ENCODE data around the gene PTPRQ. TPM values are rescaled to one million over a fixed set of nuclear protein-coding genes. Genes with fewer than 3 reads are reported as not detected.

Gene PTPRQ
- total RNA-seq, 1 donor from 2014 or later: not detected

GRCh38 chr12:80531646-80532045, 87.6 kb downstream of the PTPRQ start:
- Mint-ChIP-seq H3K4me1 (peaks cover 4% of the 10 kb centered on the region), H3K36me3 (ENCODE audit: low read depth) (no peaks in the 10 kb centered on the region), H3K27ac (ENCODE audit: unreplicated experiment) (no peak overlapping the region), H3K9me3 (no peaks in the 10 kb centered on the region), H3K4me3 (no peak overlapping the region), H3K27me3 (ENCODE audit: low read depth) (no peaks in the 10 kb centered on the region)
- no peak for TF ChIP-seq CTCF (conservative IDR thresholded peaks at IDR 0.05)
- DNase-seq (ENCODE audit: low read depth, low spot score): no peak

GRCh38 chr12:80539029-80539428, 95.0 kb downstream of the PTPRQ start:
- no peak for DNase-seq (ENCODE audit: low read depth, low spot score)
- Mint-ChIP-seq H3K4me3 (no peak overlapping the region), H3K27ac (ENCODE audit: unreplicated experiment) (no peak overlapping the region), H3K9me3 (no peaks in the 10 kb centered on the region), H3K36me3 (ENCODE audit: low read depth) (no peaks in the 10 kb centered on the region), H3K4me1 (no peaks in the 10 kb centered on the region), H3K27me3 (ENCODE audit: low read depth) (no peaks in the 10 kb centered on the region)
- TF ChIP-seq CTCF (conservative IDR thresholded peaks at IDR 0.05): no peak

GRCh38 chr12:80549298-80549697, 105.3 kb downstream of the PTPRQ start:
- no peak for DNase-seq (ENCODE audit: low read depth, low spot score)
- Mint-ChIP-seq H3K9me3 (no peaks in the 10 kb centered on the region), H3K27me3 (ENCODE audit: low read depth) (no peaks in the 10 kb centered on the region), H3K27ac (ENCODE audit: unreplicated experiment) (no peak overlapping the region), H3K36me3 (ENCODE audit: low read depth) (no peaks in the 10 kb centered on the region), H3K4me3 (no peak overlapping the region), H3K4me1 (no peaks in the 10 kb centered on the region)
- no peak for TF ChIP-seq CTCF (conservative IDR thresholded peaks at IDR 0.05)

- no peak for DNase-seq (ENCODE audit: low read depth, low spot score)
- Mint-ChIP-seq H3K36me3 (ENCODE audit: low read depth) (no peaks in the 10 kb centered on the region), H3K27me3 (ENCODE audit: low read depth) (no peaks in the 10 kb centered on the region), H3K9me3 (no peaks in the 10 kb centered on the region), H3K4me3 (no peak overlapping the region), H3K4me1 (no peaks in the 10 kb centered on the region), H3K27ac (ENCODE audit: unreplicated experiment) (no peak overlapping the region)
- no peak for TF ChIP-seq CTCF (conservative IDR thresholded peaks at IDR 0.05)
Observed at GRCh38 chr12:80551897-80552296, 107.9 kb downstream of the PTPRQ start.

GRCh38 chr12:80553316-80553715, 109.3 kb downstream of the PTPRQ start:
- no peak for DNase-seq (ENCODE audit: low read depth, low spot score)
- no peaks in the 10 kb centered on the region for H3K9me3 Mint-ChIP-seq

More at GRCh38 chr12:80553316-80553715, 109.3 kb downstream of the PTPRQ start:
- no peaks in the 10 kb centered on the region for H3K4me1 Mint-ChIP-seq
- H3K27me3 Mint-ChIP-seq (ENCODE audit: low read depth): no peaks in the 10 kb centered on the region
- H3K4me3 Mint-ChIP-seq: no peak overlapping the region
- no peak overlapping the region for H3K27ac Mint-ChIP-seq (ENCODE audit: unreplicated experiment)
- no peak for TF ChIP-seq CTCF (conservative IDR thresholded peaks at IDR 0.05)
- no peaks in the 10 kb centered on the region for H3K36me3 Mint-ChIP-seq (ENCODE audit: low read depth)
